Cardiac muscle cell (in vitro differentiated cells and primary cell): ENCODE measurements around the gene RIBC2. TPM values are rescaled to one million over a fixed set of nuclear protein-coding genes. Genes with fewer than 3 reads are reported as not detected.

Experiments
- DNase-seq, 2 donors: peaks; one replicate each; pipeline versions ENCODE4 v3.0.0 to v3.0.0-alpha.2; 2010 to 2017; ENCODE audit warnings: low read depth in 1 of 2, low spot score in 1 of 2
- H3K27ac ChIP-seq: fragments of 200-600 bp; sonication (generic); 2 replicates; pipeline ENCODE4 v1.5.1; 2016
- H3K27me3 ChIP-seq: fragments of 200-600 bp; sonication (generic); 2 replicates; pipeline ENCODE4 v1.6.0; 2016; ENCODE audit warnings: control low read depth
- H3K36me3 ChIP-seq: fragments of 200-600 bp; sonication (generic); 2 replicates; pipeline ENCODE4 v1.5.1; 2016; ENCODE audit warnings: control low read depth
- H3K4me1 ChIP-seq: fragments of 200-600 bp; sonication (generic); 2 replicates; pipeline ENCODE4 v1.8.1; 2017; ENCODE audit warnings: low read depth, mild to moderate bottlenecking, mixed run types
- H3K4me3 ChIP-seq: fragments of 200-600 bp; sonication (generic); 2 replicates; pipeline ENCODE4 v1.5.1; 2016; ENCODE audit warnings: mild to moderate bottlenecking
- H3K9me3 ChIP-seq: fragments of 200-600 bp; sonication (generic); 2 replicates; pipeline ENCODE4 v1.5.1; 2017; ENCODE audit warnings: low read depth, mild to moderate bottlenecking, control low read depth
- polyA plus RNA-seq: library from polyadenylated mRNA; unstranded; fragments of >200 nt; fragmentation: Nextera tagmentation; extraction: Ambion mirVana; gene quantifications from 2 replicates; pipeline ENCODE4 v1.2.1, GENCODE V29; 2016
- total RNA-seq: library from RNA; depleted of rRNA; stranded (reverse); fragments of >200 nt; gene quantifications from 2 replicates; pipeline ENCODE4 v1.2.3, GENCODE V29; 2016
- TF ChIP-seq, protein P1 (sequence below): IDR thresholded peaks from 2 replicates; pipeline ENCODE4 v1.5.1; 2012; ENCODE audit warnings: low read depth, mild to moderate bottlenecking, low read length

RIBC2 gene
- total and polyA plus RNA-seq, 2 experiments from 2014 or later, result 0.35 to 0.60 TPM

DNA sequence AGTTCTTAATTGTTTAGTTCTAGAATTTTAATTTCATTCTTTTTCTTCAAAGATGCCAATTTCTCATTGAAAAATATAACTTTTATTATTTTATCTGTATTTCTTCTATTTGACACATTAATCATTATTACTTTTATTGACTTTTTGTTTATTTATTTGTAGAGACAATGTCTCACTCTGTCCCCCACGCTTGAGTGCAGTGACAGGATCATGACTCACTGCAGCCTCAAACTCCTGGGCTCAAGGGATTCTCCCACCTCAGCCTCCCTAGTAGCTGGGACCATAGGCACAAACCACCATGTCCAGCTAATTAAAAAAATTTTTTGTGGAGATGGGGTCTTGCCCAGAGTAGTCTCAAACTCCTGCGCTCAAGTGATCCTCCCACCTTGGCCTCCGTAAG, 58.9 kb downstream of the RIBC2 start:
- H3K27ac ChIP-seq, result no peak overlapping the region
- no peaks in the 10 kb centered on the region for H3K27me3 ChIP-seq
- H3K9me3 ChIP-seq, result no peaks in the 10 kb centered on the region
- H3K4me1 ChIP-seq, result peaks cover 3% of the 10 kb centered on the region
- H3K4me3 ChIP-seq, result no peak overlapping the region
- no peak for DNase-seq
- TF ChIP-seq, protein P1, sequence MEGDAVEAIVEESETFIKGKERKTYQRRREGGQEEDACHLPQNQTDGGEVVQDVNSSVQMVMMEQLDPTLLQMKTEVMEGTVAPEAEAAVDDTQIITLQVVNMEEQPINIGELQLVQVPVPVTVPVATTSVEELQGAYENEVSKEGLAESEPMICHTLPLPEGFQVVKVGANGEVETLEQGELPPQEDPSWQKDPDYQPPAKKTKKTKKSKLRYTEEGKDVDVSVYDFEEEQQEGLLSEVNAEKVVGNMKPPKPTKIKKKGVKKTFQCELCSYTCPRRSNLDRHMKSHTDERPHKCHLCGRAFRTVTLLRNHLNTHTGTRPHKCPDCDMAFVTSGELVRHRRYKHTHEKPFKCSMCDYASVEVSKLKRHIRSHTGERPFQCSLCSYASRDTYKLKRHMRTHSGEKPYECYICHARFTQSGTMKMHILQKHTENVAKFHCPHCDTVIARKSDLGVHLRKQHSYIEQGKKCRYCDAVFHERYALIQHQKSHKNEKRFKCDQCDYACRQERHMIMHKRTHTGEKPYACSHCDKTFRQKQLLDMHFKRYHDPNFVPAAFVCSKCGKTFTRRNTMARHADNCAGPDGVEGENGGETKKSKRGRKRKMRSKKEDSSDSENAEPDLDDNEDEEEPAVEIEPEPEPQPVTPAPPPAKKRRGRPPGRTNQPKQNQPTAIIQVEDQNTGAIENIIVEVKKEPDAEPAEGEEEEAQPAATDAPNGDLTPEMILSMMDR, result no peak
- H3K36me3 ChIP-seq, result no peaks in the 10 kb centered on the region

DNA sequence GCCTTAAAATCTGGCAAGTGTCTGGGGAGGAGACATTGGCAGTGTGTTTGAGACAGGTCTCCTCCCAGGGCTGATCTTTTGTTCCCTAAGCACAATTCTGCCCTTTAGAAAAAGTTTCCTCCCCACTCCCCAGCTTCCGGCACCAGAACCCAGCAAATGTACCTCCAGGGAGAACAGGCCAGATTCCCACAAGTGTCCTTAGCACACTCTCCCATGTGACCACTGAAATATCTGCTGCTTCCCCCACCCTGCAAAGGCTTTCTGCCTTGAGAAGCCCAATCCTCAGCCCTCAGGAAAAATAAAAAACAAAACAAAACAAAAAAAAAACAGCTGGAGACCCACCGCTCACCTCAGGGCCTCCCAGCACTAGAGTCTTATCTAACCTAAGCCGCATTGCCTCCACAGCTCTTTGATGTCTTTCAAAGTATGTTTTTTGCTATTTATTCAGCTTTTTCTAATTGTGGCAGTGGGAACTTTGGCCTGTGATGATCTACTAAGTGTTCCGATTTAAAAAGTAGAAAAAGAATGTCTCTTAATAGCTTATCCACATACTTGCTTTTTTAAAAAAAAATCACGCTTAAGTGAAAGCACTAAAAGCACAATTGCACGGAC, 60.2 kb downstream of the RIBC2 start:
- Histone ChIP-seq H3K9me3 (no peaks in the 10 kb centered on the region), H3K27me3 (no peaks in the 10 kb centered on the region), H3K36me3 (no peaks in the 10 kb centered on the region), H3K27ac (no peak overlapping the region), H3K4me3 (no peak overlapping the region), H3K4me1 (peaks cover 3% of the 10 kb centered on the region)
- DNase-seq, result no peak
- TF ChIP-seq, protein P1, result no peak

DNA sequence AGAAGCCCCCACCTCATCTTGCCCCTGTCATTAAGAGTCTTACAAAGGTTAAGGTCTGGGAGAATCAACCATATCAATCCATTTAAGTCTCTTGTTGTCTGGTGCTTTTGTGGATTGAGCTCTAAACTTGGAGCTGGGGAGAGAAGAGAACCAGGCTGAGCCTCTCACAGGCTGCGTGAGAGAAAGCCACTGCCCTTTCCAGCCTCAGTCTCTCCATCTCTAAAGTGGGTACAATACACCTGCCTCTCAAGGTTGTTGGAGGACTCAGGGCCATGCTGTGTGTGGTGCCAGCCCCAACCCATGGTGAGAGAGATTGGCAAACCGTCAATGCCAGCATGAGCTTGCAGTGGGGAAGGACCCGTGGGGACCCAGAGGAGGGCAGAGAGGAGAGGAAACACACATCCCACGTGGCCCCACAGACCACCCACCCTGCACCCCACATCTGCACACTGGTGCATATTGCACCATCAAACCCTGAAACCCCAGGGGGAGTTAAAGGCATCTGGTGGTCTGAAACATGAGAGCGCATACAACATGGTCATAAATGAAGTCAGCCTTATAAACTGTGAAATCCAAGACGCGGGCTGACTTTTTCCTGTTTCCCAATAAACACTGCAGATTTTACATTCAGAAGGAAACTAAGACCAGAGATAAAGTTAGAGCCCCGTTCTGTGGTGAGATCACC, 61.7 kb downstream of the RIBC2 start:
- TF ChIP-seq, protein P1, result no peak
- Histone ChIP-seq H3K27me3 (no peaks in the 10 kb centered on the region), H3K9me3 (no peaks in the 10 kb centered on the region), H3K4me3 (no peak overlapping the region), H3K27ac (no peak overlapping the region), H3K36me3 (no peaks in the 10 kb centered on the region), H3K4me1 (peaks cover 3% of the 10 kb centered on the region)
- no peak for DNase-seq

DNA sequence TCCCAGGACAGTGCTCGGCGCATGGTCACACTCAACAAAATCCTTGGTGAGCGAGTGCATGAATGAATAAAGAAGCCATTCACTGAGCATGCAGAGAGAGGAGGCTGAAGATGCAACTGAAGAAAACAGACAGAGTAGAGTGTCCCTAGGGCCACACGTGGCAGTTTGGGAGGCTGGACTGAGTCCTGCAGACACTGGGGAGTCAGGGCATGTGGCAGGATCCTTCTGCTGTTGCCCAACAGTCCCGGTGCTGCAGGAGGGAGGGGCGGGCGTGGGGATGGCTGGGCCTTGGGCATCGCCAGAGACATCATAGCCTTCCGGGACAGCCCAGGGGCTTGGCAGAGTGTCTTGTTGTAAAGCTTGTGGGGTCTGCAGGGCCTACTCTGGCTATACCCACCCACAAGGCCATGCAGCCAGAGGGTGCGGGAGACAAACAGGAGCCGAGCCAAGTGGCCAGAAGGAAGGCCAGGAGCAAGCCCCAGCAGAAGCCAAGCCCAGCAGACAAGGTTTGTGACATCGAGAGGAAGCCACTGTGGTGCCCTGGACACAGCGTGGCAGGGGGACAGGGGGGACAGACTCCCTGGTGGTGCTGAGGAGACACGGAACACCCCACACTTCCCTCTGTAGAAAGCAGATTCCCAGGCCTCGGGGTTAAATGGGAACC, 62.5 kb downstream of the RIBC2 start:
- H3K27me3 ChIP-seq, result no peaks in the 10 kb centered on the region
- H3K4me3 ChIP-seq, result no peak overlapping the region
- TF ChIP-seq, protein P1, result no peak
- no peak overlapping the region for H3K27ac ChIP-seq
- peaks cover 3% of the 10 kb centered on the region for H3K4me1 ChIP-seq
- no peaks in the 10 kb centered on the region for H3K36me3 ChIP-seq
- no peak for DNase-seq
- no peaks in the 10 kb centered on the region for H3K9me3 ChIP-seq

DNA sequence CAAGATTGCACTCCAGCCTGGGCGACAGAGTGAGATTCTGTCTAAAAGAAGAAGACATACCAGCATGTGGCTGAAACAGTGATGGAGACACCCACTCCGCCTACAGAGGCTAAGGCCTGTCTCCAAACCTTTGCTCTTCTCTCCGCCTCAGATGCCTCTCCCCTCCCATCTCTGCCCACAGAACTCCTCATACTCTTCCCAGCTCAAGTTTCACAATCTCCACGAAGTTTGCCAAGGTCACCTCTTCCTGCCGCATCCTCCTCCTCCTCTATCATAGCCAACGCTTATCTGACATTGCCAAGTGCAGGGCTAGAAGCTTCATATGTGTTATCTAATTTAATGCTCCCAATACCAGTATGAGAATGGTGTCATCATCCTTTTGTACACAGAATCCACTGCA, 63.3 kb downstream of the RIBC2 start:
- TF ChIP-seq, protein P1, result no peak
- Histone ChIP-seq H3K27ac (no peak overlapping the region), H3K9me3 (no peaks in the 10 kb centered on the region), H3K27me3 (no peaks in the 10 kb centered on the region), H3K36me3 (no peaks in the 10 kb centered on the region), H3K4me3 (no peak overlapping the region), H3K4me1 (peaks cover 3% of the 10 kb centered on the region)
- DNase-seq, result no peak
